KMS-11 (cell line): ENCODE data around the gene USF1.

Experiments
- H2AFZ ChIP-seq: fragments of 200-600 bp; sonication (generic); 2 replicates; pipeline ENCODE4 v1.6.1; 2016; ENCODE audit warnings: antibody characterized with exemption, mixed run types, low read depth
- H3K27ac ChIP-seq: fragments of 200-600 bp; sonication (generic); 2 replicates; pipeline ENCODE4 v1.6.1; 2016; ENCODE audit warnings: mild to moderate bottlenecking, mixed run types
- H3K27me3 ChIP-seq: fragments of 200-600 bp; sonication (generic); 2 replicates; pipeline ENCODE4 v1.6.1; 2017; ENCODE audit warnings: mild to moderate bottlenecking, low read depth, mixed run types, moderate library complexity; ENCODE audit not compliant: insufficient read depth
- H3K36me3 ChIP-seq: fragments of 200-600 bp; sonication (generic); 2 replicates; pipeline ENCODE4 v1.6.1; 2017; ENCODE audit warnings: mild to moderate bottlenecking, mixed run types; ENCODE audit not compliant: insufficient read depth
- H3K4me1 ChIP-seq: fragments of 200-600 bp; sonication (generic); 2 replicates; pipeline ENCODE4 v1.6.1; 2016; ENCODE audit warnings: mild to moderate bottlenecking, low read depth, mixed run types; ENCODE audit not compliant: poor library complexity, severe bottlenecking
- H3K4me2 ChIP-seq: fragments of 200-600 bp; sonication (generic); 2 replicates; pipeline ENCODE4 v1.7.0; 2016; ENCODE audit warnings: mild to moderate bottlenecking, mixed run types
- H3K4me3 ChIP-seq: fragments of 200-600 bp; sonication (generic); IDR thresholded peaks from 2 replicates; pipeline ENCODE4 v1.6.1; 2017; ENCODE audit warnings: low read depth, low read length, mixed read lengths; ENCODE audit not compliant: insufficient read depth
- H3K79me2 ChIP-seq: fragments of 200-600 bp; sonication (generic); 2 replicates; pipeline ENCODE4 v1.6.1; 2016; ENCODE audit warnings: low read depth, mixed run types; ENCODE audit not compliant: insufficient read depth
- H3K9ac ChIP-seq: fragments of 200-600 bp; sonication (generic); 2 replicates; pipeline ENCODE4 v1.6.1; 2016; ENCODE audit warnings: mild to moderate bottlenecking, mixed run types
- H4K20me1 ChIP-seq: fragments of 200-600 bp; sonication (generic); 2 replicates; pipeline ENCODE4 v1.6.1; 2016; ENCODE audit warnings: mild to moderate bottlenecking, mixed run types; ENCODE audit not compliant: insufficient read depth
- TF ChIP-seq, protein P1 (sequence below): fragments of 200-600 bp; sonication (generic); conservative IDR thresholded peaks from 2 replicates; pipeline ENCODE4 v1.6.1; 2017; ENCODE audit warnings: low read depth, mild to moderate bottlenecking, antibody characterized with exemption, low read length, moderate library complexity, mixed read lengths

USF1 gene

DNA sequence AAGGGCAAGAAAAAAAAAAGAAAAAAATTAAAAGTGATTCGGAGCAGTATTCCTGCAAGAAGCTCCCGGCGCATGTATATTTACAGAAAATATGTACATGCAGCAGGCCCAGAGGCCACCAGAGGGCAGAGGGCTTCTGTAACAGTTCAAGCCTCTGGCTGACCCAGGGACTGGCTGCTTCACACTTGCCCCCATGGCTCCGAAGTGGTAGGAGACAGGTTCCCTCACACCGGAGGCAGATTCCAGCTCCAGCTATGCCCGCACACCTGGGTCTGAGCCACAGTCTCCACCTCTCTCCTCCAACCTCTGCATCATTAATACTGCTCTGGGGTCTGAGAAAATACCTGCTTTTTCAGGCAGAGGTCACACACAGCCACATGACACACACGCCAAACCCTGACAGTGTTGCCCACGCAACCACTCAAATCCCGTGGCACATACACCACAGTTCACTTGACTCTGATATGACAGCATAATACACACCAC is 26.2 kb upstream of the USF1 start:
- Histone ChIP-seq H4K20me1 (no peaks in the 10 kb centered on the region), H3K4me3 (no peak overlapping the region), H2AFZ (0 out of 2 replicates have a peak overlapping the region, but pooled peaks have one; percentile 2), H3K4me1 (peaks cover 41% of the 10 kb centered on the region), H3K27ac (no peak overlapping the region), H3K9ac (no peak overlapping the region), H3K27me3 (no peaks in the 10 kb centered on the region), H3K36me3 (no peaks in the 10 kb centered on the region), H3K4me2 (no peak overlapping the region), H3K79me2 (peaks cover 27% of the 10 kb centered on the region)
- TF ChIP-seq, protein P1, sequence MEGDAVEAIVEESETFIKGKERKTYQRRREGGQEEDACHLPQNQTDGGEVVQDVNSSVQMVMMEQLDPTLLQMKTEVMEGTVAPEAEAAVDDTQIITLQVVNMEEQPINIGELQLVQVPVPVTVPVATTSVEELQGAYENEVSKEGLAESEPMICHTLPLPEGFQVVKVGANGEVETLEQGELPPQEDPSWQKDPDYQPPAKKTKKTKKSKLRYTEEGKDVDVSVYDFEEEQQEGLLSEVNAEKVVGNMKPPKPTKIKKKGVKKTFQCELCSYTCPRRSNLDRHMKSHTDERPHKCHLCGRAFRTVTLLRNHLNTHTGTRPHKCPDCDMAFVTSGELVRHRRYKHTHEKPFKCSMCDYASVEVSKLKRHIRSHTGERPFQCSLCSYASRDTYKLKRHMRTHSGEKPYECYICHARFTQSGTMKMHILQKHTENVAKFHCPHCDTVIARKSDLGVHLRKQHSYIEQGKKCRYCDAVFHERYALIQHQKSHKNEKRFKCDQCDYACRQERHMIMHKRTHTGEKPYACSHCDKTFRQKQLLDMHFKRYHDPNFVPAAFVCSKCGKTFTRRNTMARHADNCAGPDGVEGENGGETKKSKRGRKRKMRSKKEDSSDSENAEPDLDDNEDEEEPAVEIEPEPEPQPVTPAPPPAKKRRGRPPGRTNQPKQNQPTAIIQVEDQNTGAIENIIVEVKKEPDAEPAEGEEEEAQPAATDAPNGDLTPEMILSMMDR: peak; percentile 88

DNA sequence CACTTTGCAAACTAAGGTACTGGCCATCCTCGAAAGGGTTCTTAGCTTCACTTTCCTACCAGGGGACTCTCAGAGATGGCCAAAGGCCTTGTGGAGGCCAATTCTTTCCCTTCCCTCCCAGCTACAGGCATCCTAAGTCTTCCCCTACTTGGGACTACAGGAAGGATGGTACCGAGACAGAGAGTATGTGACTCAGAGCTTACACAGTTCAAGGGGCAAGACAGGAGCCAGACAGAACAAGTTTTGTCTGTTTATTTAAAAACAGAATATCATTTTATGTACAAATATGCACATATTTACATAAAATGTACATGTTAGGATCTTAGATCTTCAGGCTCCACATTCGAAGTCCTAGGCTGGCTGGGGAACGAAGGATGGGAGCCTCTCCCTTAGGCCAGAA is 25.0 kb upstream of the USF1 start:
- TF ChIP-seq, protein P1: no peak; the same call in 1 of the 2 replicates
- Histone ChIP-seq H3K4me2 (peak overlapping the region; percentile 96; the same call in 1 of the 2 replicates), H4K20me1 (no peaks in the 10 kb centered on the region), H3K4me1 (peaks cover 44% of the 10 kb centered on the region), H3K27ac (peak overlapping the region; percentile 79; the same call in 1 of the 2 replicates), H3K4me3 (no peak overlapping the region), H3K9ac (no peak overlapping the region), H2AFZ (peak overlapping the region; percentile 78; the same call in 1 of the 2 replicates), H3K79me2 (peaks cover 39% of the 10 kb centered on the region), H3K36me3 (no peaks in the 10 kb centered on the region), H3K27me3 (no peaks in the 10 kb centered on the region)

DNA sequence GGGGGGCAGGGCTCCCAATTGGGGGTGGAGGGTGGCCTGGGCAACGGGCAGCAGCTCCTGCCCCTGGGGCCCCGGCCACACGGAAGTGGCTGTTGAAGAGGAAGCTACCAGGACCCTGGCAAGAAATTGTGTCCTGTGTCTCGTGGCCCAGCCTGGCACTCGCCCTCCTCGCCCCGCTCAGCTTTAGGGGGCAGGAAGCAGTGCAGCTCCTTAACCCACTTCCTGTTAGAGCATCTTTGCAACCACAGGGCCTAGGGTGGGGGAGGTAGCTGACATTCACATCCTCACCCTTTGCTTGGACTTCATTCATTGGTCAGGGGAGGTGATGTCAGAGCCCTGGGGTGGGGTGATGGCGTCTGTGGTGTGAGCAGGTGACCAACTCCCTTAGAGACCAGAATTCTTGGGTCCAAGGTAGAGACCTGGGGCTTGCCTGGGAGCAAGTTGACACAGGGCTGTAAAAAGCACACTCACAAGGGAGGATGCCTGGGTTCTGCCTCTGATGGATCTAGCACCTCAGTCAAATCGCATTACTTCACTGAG is 24.0 kb upstream of the USF1 start, which contains the start of gene ARHGAP30:
Gene ARHGAP30 (minus strand): TSS at position 161 of the 540 bp plus-strand sequence. CDS start 267 bp downstream, outside the sequence.
- no peaks in the 10 kb centered on the region for H3K36me3 ChIP-seq
- peak within 1 kb of the TSS; percentile 78 for H2AFZ ChIP-seq
- no peaks in the 10 kb centered on the region for H3K27me3 ChIP-seq
- peaks cover 52% of the 10 kb centered on the region for H3K4me1 ChIP-seq
- no peaks in the 10 kb centered on the region for H4K20me1 ChIP-seq
- H3K4me3 ChIP-seq: peak within 1 kb of the TSS; percentile 100
- TF ChIP-seq, protein P1: 0 out of 2 replicates have a peak, but pooled peaks have one; percentile 1
- peak within 1 kb of the TSS; percentile 79 for H3K27ac ChIP-seq
- peaks cover 46% of the 10 kb centered on the region for H3K79me2 ChIP-seq
- peak within 1 kb of the TSS; percentile 93 for H3K9ac ChIP-seq
- H3K4me2 ChIP-seq: peak within 1 kb of the TSS; percentile 96

DNA sequence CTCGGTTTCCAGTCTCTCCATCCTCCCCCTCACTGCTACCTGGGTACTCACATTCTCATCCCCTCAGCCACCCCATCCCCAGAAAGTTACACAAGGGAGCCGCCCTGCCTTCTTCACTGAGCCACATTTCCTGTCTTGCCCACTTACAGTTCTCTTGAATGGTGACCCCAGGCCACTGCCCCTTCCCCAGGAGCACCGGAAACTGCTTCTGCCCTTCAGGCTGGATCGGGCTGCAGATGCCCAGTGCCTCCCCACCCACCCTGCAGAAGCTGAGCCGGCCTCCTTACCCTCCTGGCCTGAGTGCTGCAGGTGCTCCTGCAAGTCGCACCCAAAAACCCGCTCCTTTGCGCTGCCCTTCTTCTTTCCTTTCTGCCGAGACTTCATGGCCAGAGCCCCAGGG is 23.5 kb upstream of the USF1 start:
- Histone ChIP-seq H3K4me2 (peak overlapping the region; percentile 96), H3K9ac (peak overlapping the region; percentile 93), H3K4me1 (peaks cover 58% of the 10 kb centered on the region), H2AFZ (peak overlapping the region; percentile 78), H3K27me3 (no peaks in the 10 kb centered on the region), H3K36me3 (no peaks in the 10 kb centered on the region), H3K27ac (peak overlapping the region; percentile 79), H4K20me1 (no peaks in the 10 kb centered on the region), H3K4me3 (peak overlapping the region; percentile 100), H3K79me2 (peaks cover 46% of the 10 kb centered on the region)
- TF ChIP-seq, protein P1: 0 out of 2 replicates have a peak, but pooled peaks have one; percentile 19
